Sciatic nerve (tissue), 2 donors: ENCODE data around the gene PMS1. TPM values are rescaled to one million over a fixed set of nuclear protein-coding genes. Genes with fewer than 3 reads are reported as not detected.

Source experiments
- ATAC-seq: fragments of 200-7000 bp; cut with Tn5 transposase; one replicate; pipeline ENCODE4 v1.9.1; 2020; ENCODE audit warnings: mild to moderate bottlenecking, moderate library complexity
- DNase-seq: peaks from one replicate; pipeline ENCODE4 v3.0.0-alpha.2; 2020; ENCODE audit warnings: low spot score
- intact Hi-C: fragments of 100-400 bp; cut with DNase I; formaldehyde crosslinking; loops from one replicate; pipeline ENCODE4 v1.14.2; 2022
- total RNA-seq: library from RNA; stranded (reverse); fragmentation: NEBNext Ultra II Directional; extraction: Animal tissue kit (Norgen Biotek cat#: 25700); gene quantifications from one replicate; pipeline ENCODE4 v1.2.1, GENCODE V29; 2021
- donor health status: DM: no; HTN: no; CAD: no.
- donor health status: DM: no; HTN: no; CAD: no.

Gene PMS1
- total RNA-seq, 1 donor from 2014 or later = 27.5 TPM

DNA sequence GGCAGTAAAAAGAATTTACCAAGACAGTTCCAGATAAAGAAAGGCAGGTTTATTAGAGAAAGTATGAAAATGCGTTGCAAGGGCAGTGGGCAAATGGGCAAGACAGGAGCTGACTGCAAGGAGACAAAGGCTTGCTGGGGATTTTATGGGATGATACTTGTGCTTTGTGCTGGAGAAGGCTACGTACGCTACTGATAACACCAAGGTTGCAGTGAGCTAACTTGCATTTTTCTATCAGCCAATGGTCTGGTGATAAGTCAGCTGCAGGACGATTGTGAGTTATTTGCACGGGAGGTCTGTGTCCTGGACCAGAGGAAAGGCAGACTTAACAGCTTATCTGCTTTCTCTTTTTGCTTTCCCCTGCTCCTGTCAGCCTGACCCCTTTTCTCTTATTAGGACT, 116.5 kb downstream of the PMS1 start:
- no peak for DNase-seq
- intact Hi-C loops = no loop called here
- no peak for ATAC-seq

DNA sequence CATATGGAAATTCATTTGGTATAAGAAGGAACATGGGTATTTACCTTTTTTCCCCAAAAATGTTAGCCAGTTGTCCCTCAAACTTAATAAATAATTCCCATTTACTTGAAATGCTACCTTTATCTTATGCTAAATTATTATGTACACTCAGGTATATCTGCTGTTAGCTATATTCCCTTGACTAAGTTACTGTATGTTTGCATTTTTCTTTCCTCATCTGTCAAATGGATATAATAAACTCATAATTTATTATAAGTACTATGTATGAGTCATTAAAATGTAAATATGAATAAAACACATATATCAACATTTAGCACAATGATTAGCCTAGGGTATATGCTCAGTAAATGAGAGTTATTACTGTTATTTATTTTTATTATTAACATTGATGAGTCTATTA, 117.4 kb downstream of the PMS1 start:
- intact Hi-C loops = no loop called here
- ATAC-seq (no peak), DNase-seq (no peak)

DNA sequence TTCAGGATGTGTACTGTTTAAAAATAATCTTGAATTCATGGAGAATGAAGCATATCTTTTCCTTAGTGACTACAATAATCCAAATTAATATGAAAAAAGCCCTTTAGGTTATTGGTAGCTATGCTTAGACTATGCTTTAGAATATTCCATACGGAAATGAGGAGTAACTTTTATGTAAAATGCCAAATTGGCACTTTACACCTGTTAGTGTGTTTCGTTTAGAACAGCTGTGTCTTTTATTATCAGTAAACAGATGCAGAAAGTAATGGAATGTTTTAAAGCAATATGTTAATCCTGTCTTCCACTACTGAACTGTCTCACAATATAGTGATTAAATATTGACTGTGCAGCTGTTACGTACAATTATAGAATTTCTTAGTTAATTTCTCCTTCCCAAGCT, 129.6 kb downstream of the PMS1 start:
- intact Hi-C loops = no loop called here
- ATAC-seq = no peak
- no peak for DNase-seq

DNA sequence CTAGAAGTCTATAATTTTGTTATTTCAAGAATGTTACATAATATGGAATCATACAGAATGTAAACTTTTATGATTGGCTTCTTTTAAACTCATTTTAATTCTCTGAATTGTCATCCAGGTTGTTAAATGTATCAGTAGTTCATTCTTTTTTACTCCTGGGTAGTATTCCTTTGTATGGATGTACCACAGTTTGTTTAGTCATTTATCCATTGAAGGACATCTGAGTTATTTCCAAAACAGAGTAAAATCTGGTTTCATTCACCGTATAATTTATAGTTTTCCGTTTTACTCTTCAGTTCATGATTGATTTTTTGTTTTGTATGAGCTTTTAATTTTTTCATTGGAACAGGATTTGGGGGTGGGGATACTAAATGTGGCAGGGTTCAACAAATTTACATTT, 132.4 kb downstream of the PMS1 start:
- ATAC-seq = no peak
- intact Hi-C loops = no loop called here
- DNase-seq = no peak

Other genes with a start within 250 kb of the PMS1 start
- gene SLC40A1, start 203.7 kb upstream of the PMS1 start, total RNA-seq = 48.6 TPM
- 40.3 TPM for gene ASNSD1, start 123.0 kb upstream of the PMS1 start, total RNA-seq
- 30.3 TPM for gene ANKAR, start 109.8 kb upstream of the PMS1 start, total RNA-seq
- 6.2 TPM for gene OSGEPL1, start 21.7 kb upstream of the PMS1 start, total RNA-seq
- 52.9 TPM for gene ORMDL1, start 111 bp upstream of the PMS1 start, total RNA-seq